K562 (cell line): ENCODE results near the gene SRRT. TPM values are rescaled to one million over a fixed set of nuclear protein-coding genes. Genes with fewer than 3 reads are reported as not detected.

Experiments used
- ATF3 ChIP-seq, 2 experiments: fragments of 450-650 bp in 1 of 2; sonication (generic) in 1 of 2; formaldehyde crosslinking in 1 of 2; IDR thresholded peaks in 1 of 2; conservative IDR thresholded peaks in 1 of 2; 2 replicates each; pipeline versions ENCODE4 v1.6.1 to v1.8.1; 2016 to 2023; ENCODE audit warnings: mild to moderate bottlenecking in 2 of 2, moderate library complexity in 2 of 2, inconsistent platforms in 1 of 2, missing genetic modification reagents in 1 of 2
- CCNT2 ChIP-seq: IDR thresholded peaks from 2 replicates; pipeline ENCODE4 v1.6.1; 2011; ENCODE audit warnings: borderline replicate concordance, low read depth, mild to moderate bottlenecking, moderate library complexity, mixed read lengths, low read length; ENCODE audit not compliant: insufficient read length; ENCODE audit errors: extremely low read depth
- CREB5 ChIP-seq: fragments of 250-450 bp; sonication (Bioruptor Pico); IDR thresholded peaks from 2 replicates; pipeline ENCODE4 v1.5.0; 2020; ENCODE audit warnings: mild to moderate bottlenecking
- E2F5 ChIP-seq: sonication (generic); formaldehyde crosslinking; IDR thresholded peaks from 2 replicates; pipeline ENCODE4 v1.8.0; 2022; ENCODE audit warnings: mild to moderate bottlenecking, missing genetic modification reagents
- GABPB2 ChIP-seq: fragments of 250-450 bp; sonication (Bioruptor Pico); conservative IDR thresholded peaks from 2 replicates; pipeline ENCODE4 v1.5.1; 2021; ENCODE audit warnings: mild to moderate bottlenecking
- HES1 ChIP-seq: fragments of 450-650 bp; IDR thresholded peaks from 2 replicates; pipeline ENCODE4 v1.6.1; 2016; ENCODE audit warnings: low read depth, mild to moderate bottlenecking, moderate library complexity
- HNRNPL ChIP-seq: fragments of 200-400 bp; formaldehyde crosslinking; IDR thresholded peaks from 2 replicates; pipeline ENCODE4 v1.6.1; 2017; ENCODE audit warnings: low read depth, mild to moderate bottlenecking, low read length
- IRF1 ChIP-seq: sonication (generic); formaldehyde crosslinking; IDR thresholded peaks from 2 replicates; pipeline ENCODE4 v1.8.0; 2022; ENCODE audit warnings: missing genetic modification reagents, mild to moderate bottlenecking, borderline replicate concordance
- JUND ChIP-seq, 2 experiments: IDR thresholded peaks; 2 replicates in 1 of 2; 3 replicates in 1 of 2; pipeline ENCODE4 v1.6.1; 2011; ENCODE audit warnings: borderline replicate concordance in 2 of 2, low read depth in 2 of 2, low read length in 2 of 2, improper control_type of control experiment in 1 of 2, missing biosample characterization in 1 of 2, missing genetic modification characterization in 1 of 2, missing genetic modification reagents in 1 of 2
- L3MBTL2 ChIP-seq: fragments of 450-650 bp; IDR thresholded peaks from 2 replicates; pipeline ENCODE4 v1.6.1; 2016; ENCODE audit warnings: mild to moderate bottlenecking, moderate library complexity
- MCM5 ChIP-seq: fragments of 450-650 bp; IDR thresholded peaks from 2 replicates; pipeline ENCODE4 v1.6.1; 2016; ENCODE audit warnings: low read depth
- NR1H2 ChIP-seq: sonication (generic); formaldehyde crosslinking; IDR thresholded peaks from 2 replicates; pipeline ENCODE4 v1.4.0; 2020; ENCODE audit warnings: mild to moderate bottlenecking, missing genetic modification reagents
- POLR2A ChIP-seq: fragments of 450-650 bp; conservative IDR thresholded peaks from 2 replicates; pipeline ENCODE4 v1.6.1; 2016
- RUNX1 ChIP-seq: sonication (generic); IDR thresholded peaks from 2 replicates; pipeline ENCODE4 v1.6.1; 2016; ENCODE audit warnings: antibody characterized with exemption, low read depth
- SAFB ChIP-seq: fragments of 200-400 bp; formaldehyde crosslinking; IDR thresholded peaks from 2 replicates; pipeline ENCODE4 v1.6.1; 2017; ENCODE audit warnings: low read depth, low read length, borderline replicate concordance
- SOX6 ChIP-seq: fragments of 450-650 bp; IDR thresholded peaks from 2 replicates; pipeline ENCODE4 v1.6.1; 2014; ENCODE audit warnings: mild to moderate bottlenecking
- SP1 ChIP-seq: sonication (generic); formaldehyde crosslinking; IDR thresholded peaks from 2 replicates; pipeline ENCODE4 v1.8.1; 2022; ENCODE audit warnings: mild to moderate bottlenecking, missing genetic modification reagents
- TAF15 ChIP-seq: fragments of 200-400 bp; formaldehyde crosslinking; IDR thresholded peaks from 2 replicates; pipeline ENCODE4 v1.6.1; 2017; ENCODE audit warnings: mild to moderate bottlenecking, low read depth, low read length, moderate library complexity
- TCF7 ChIP-seq: sonication (generic); IDR thresholded peaks from 2 replicates; pipeline ENCODE4 v1.6.1; 2016; ENCODE audit warnings: antibody characterized with exemption, borderline replicate concordance
- ZBTB26 ChIP-seq: fragments of 450-650 bp; formaldehyde crosslinking; IDR thresholded peaks from 2 replicates; pipeline ENCODE4 v1.4.0; 2022; ENCODE audit warnings: missing genetic modification characterization
- ZNF24 ChIP-seq: fragments of 450-650 bp; IDR thresholded peaks from 2 replicates; pipeline ENCODE4 v1.6.1; 2016
- ZNF551 ChIP-seq: fragments of 250-450 bp; sonication (Bioruptor Pico); IDR thresholded peaks from 2 replicates; pipeline ENCODE4 v1.5.0; 2021; ENCODE audit warnings: mild to moderate bottlenecking, moderate library complexity
- polyA plus RNA-seq, 8 experiments: library from polyadenylated mRNA; depleted of rRNA in 4 of 8; stranded (reverse) in 5 of 8; unstranded in 3 of 8; fragments of >200 nt; fragmentation: Nextera tagmentation in 2 of 8; fragmentation: Illumina TruSeq in 1 of 8; extraction: Ambion mirVana in 2 of 8; extraction: Trizol in 1 of 8; gene quantifications; 2 replicates each; pipeline versions ENCODE4 v1.2.1 to v1.2.3, GENCODE V29; 2011 to 2014; ENCODE audit warnings: inconsistent platforms in 1 of 8, missing spikeins in 1 of 8
- total RNA-seq, 7 experiments: library from RNA; depleted of rRNA in 6 of 7; stranded (reverse); fragments of >200 nt in 6 of 7; fragmentation: Illumina TruSeq in 2 of 7; extraction: Trizol in 2 of 7; gene quantifications; 2 replicates each; pipeline versions ENCODE4 v1.2.1 to v1.2.3, GENCODE V29; 2011 to 2021; ENCODE audit warnings: low replicate concordance in 1 of 7

Gene SRRT
- total and polyA plus RNA-seq, 9 of the 15 experiments (the other 6 are each of a cell fraction or from before 2014, with no cell fraction given): 10.3 to 263 (median 84.4) TPM

- TF ChIP-seq CREB5 (0 out of 2 replicates have a peak, but pooled peaks have one; percentile 8), TAF15 (no peak), HES1 (peak; percentile 78; the same call in 1 of the 2 replicates), E2F5 (CRISPR knock-in tag) (no peak), POLR2A (peak; percentile 81), MCM5 (no peak), TCF7 (0 out of 2 replicates have a peak, but pooled peaks have one; percentile 23), RUNX1 (no peak), ZBTB26 (CRISPR knock-in tag) (no peak), SP1 (CRISPR knock-in tag) (peak; percentile 75), ZNF551 (CRISPR knock-in tag) (no peak), GABPB2 (CRISPR knock-in tag) (no peak), JUND (IDR thresholded peaks at IDR 0.05; ENCODE audit: borderline replicate concordance, low read depth, low read length) (peak; percentile 100), JUND (tag; IDR thresholded peaks at IDR 0.05; ENCODE audit: borderline replicate concordance, low read depth, low read length) (peak; percentile 99), IRF1 (CRISPR knock-in tag) (no peak), HNRNPL (no peak), NR1H2 (CRISPR knock-in tag) (no peak), ATF3 (IDR thresholded peaks at IDR 0.05) (peak; percentile 100), ATF3 (CRISPR knock-in tag; conservative IDR thresholded peaks at IDR 0.05) (peak; percentile 96), SAFB (no peak), ZNF24 (no peak), L3MBTL2 (peak; percentile 98), CCNT2 (peak; percentile 81), SOX6 (peak; percentile 54)
Measured at GRCh38 chr7:100867040-100867775, 7.7 kb upstream of the SRRT start, which contains the start of gene TRIP6 (continued).
